Natural killer cell treated with Interleukin-12 subunit alpha and Interleukin-12 subunit beta and Interleukin-15 and Interleukin-18, amount 100 ng/mL, for 72 hours (primary cell): ENCODE results near the gene SERINC5. TPM values are rescaled to one million over a fixed set of nuclear protein-coding genes. Genes with fewer than 3 reads are reported as not detected.

Experiments used
- ATAC-seq, 2 donors: fragments of 150-1000 bp; cut with Tn5 transposase in 1 of 2; sonication (Bioruptor Pico), chemical (Tn5 transposase) in 1 of 2; 2 replicates each; pipeline ENCODE4 v1.10.0; 2021
- DNase-seq: peaks from one replicate; pipeline ENCODE4 v3.0.0; 2022; ENCODE audit warnings: low spot score
- H3K27ac Mint-ChIP-seq, 2 donors: 1 replicate in 1 of 2; 2 replicates in 1 of 2; pipeline ENCODE4 v1.8.0; 2022; ENCODE audit warnings: mixed read lengths in 2 of 2, mild to moderate bottlenecking in 1 of 2, moderate library complexity in 1 of 2
- H3K27me3 Mint-ChIP-seq, 2 donors: 1 replicate in 1 of 2; 2 replicates in 1 of 2; pipeline ENCODE4 v1.8.0; 2022; ENCODE audit warnings: mixed read lengths in 2 of 2
- H3K36me3 Mint-ChIP-seq: one replicate; pipeline ENCODE4 v1.8.0; 2022; ENCODE audit warnings: mixed read lengths
- H3K4me1 Mint-ChIP-seq, 2 donors: 1 replicate in 1 of 2; 2 replicates in 1 of 2; pipeline ENCODE4 v1.8.0; 2022; ENCODE audit warnings: low read depth in 2 of 2, mixed read lengths in 2 of 2, mild to moderate bottlenecking in 1 of 2
- H3K4me3 Mint-ChIP-seq: one replicate; pipeline ENCODE4 v1.8.0; 2022; ENCODE audit warnings: mixed read lengths
- H3K9me3 Mint-ChIP-seq: 2 replicates; pipeline ENCODE4 v1.8.0; 2022; ENCODE audit warnings: mixed read lengths
- total RNA-seq, 2 donors: library from RNA; stranded (reverse); gene quantifications; one replicate each; pipeline ENCODE4 v1.2.3, GENCODE V29; 2022

Gene SERINC5
- total RNA-seq, 2 donors from 2014 or later: 6.4 to 7.4 TPM

DNA sequence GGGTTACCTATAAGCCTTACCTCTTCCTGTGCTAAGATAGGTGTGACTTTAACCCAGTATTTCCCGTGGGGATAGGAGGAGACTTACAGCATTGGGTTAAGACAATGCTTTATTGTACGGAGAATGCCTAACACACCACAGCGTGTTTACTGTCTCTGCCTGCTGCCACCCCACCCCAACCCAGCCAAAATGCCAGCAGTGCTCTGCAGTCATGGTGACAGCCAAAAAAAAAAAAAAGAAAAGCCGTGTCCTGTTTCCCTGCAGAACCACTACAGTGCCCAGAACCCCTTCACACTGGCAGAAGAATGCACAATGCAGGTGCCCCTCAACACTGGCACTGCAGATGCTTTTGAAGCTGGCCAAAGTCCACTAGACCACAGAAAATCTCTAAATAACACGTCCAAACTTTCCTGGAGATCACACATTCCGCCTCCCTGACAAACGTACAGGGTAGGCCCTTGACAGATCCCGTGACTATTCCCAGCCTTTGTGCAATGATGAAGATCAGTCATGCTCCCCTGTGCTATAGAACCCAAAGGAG is 102.2 kb downstream of the SERINC5 start:
- no peak overlapping the region for H3K4me3 Mint-ChIP-seq
- H3K4me1 Mint-ChIP-seq: no peaks in the 10 kb centered on the region
- DNase-seq (no peak), ATAC-seq (no peak)
- no peaks in the 10 kb centered on the region for H3K9me3 Mint-ChIP-seq
- H3K27ac Mint-ChIP-seq: no peak overlapping the region
- H3K27me3 Mint-ChIP-seq: no peaks in the 10 kb centered on the region
- H3K36me3 Mint-ChIP-seq: no peaks in the 10 kb centered on the region

GRCh38 chr5:80152778-80153177 is 103.1 kb downstream of the SERINC5 start:
- no peak for ATAC-seq
- no peaks in the 10 kb centered on the region for H3K36me3 Mint-ChIP-seq
- no peak for DNase-seq
- no peak overlapping the region for H3K4me3 Mint-ChIP-seq
- no peaks in the 10 kb centered on the region for H3K9me3 Mint-ChIP-seq
- no peaks in the 10 kb centered on the region for H3K4me1 Mint-ChIP-seq
- H3K27ac Mint-ChIP-seq: no peak overlapping the region
- no peaks in the 10 kb centered on the region for H3K27me3 Mint-ChIP-seq

- H3K4me3 Mint-ChIP-seq: no peak overlapping the region
- ATAC-seq: no peak
- no peak overlapping the region for H3K27ac Mint-ChIP-seq
Observed at GRCh38 chr5:80151890-80152289, 104.0 kb downstream of the SERINC5 start.

DNA sequence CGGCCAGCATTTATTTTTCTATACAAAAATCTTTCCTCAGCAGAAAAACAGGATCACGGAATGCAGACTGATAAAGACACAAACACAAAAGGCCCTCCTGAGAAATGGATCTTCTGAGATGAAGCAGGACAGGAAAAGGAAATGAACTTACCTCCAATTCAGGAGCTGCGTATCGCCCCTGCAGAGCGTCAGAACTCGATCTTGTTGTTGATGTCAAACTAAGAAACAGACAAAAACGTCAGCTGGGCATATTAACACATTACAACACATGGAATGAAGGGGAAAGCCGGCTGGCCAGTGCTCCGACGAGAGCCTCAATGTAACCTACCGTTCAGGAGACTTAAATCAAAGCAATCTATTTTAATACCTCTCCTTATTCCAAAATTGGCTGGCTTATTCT is 105.1 kb downstream of the SERINC5 start:
- H3K36me3 Mint-ChIP-seq: no peaks in the 10 kb centered on the region
- no peaks in the 10 kb centered on the region for H3K27me3 Mint-ChIP-seq
- H3K9me3 Mint-ChIP-seq: no peaks in the 10 kb centered on the region
- DNase-seq: no peak
- H3K27ac Mint-ChIP-seq: no peak overlapping the region
- H3K4me3 Mint-ChIP-seq: no peak overlapping the region
- no peaks in the 10 kb centered on the region for H3K4me1 Mint-ChIP-seq
- no peak for ATAC-seq

More at GRCh38 chr5:80151890-80152289, 104.0 kb downstream of the SERINC5 start:
- no peak for DNase-seq
- H3K36me3 Mint-ChIP-seq: no peaks in the 10 kb centered on the region
- H3K4me1 Mint-ChIP-seq: no peaks in the 10 kb centered on the region
- no peaks in the 10 kb centered on the region for H3K9me3 Mint-ChIP-seq
- no peaks in the 10 kb centered on the region for H3K27me3 Mint-ChIP-seq

DNA sequence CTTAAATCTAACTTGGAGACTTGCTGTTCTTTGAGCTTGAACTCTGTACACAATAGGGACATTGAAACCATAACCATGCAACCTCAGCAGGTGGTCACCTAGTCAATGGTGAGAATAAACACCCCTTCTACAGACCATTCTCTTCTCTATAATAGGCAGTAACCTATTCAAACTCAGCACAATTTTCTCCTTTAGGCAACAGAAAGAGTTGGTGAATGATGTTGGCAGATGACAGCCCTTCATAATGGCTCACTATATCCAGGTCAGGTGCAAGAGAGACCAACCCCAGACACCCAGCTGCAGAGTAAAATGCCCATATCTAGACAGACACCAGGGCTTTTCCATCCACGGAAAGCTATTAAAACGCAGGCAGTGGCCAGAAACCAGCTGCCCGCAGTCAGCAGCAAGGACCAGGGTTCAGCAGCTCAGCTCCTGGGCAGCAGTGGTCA is 106.7 kb downstream of the SERINC5 start:
- no peak overlapping the region for H3K27ac Mint-ChIP-seq

GRCh38 chr5:80147119-80147815 is 108.6 kb downstream of the SERINC5 start:
- H3K4me3 Mint-ChIP-seq: no peak overlapping the region
- H3K9me3 Mint-ChIP-seq: no peaks in the 10 kb centered on the region
- no peak for ATAC-seq
- no peak overlapping the region for H3K27ac Mint-ChIP-seq
- H3K4me1 Mint-ChIP-seq: peaks cover 0 to 3% of the 10 kb centered on the region in 2 donors
- no peak for DNase-seq
- peaks cover 5% of the 10 kb centered on the region for H3K36me3 Mint-ChIP-seq
- no peaks in the 10 kb centered on the region for H3K27me3 Mint-ChIP-seq

More for the DNA sequence above, 106.7 kb downstream of the SERINC5 start:
- Mint-ChIP-seq H3K27me3 (no peaks in the 10 kb centered on the region), H3K36me3 (peaks cover 3% of the 10 kb centered on the region), H3K9me3 (no peaks in the 10 kb centered on the region), H3K4me1 (no peaks in the 10 kb centered on the region), H3K4me3 (no peak overlapping the region)
- no peak for ATAC-seq
- DNase-seq: no peak

- Mint-ChIP-seq H3K36me3 (peaks cover 5% of the 10 kb centered on the region), H3K27me3 (no peaks in the 10 kb centered on the region), H3K4me3 (no peak overlapping the region), H3K9me3 (no peaks in the 10 kb centered on the region), H3K4me1 (peaks cover 0 to 3% of the 10 kb centered on the region in 2 donors), H3K27ac (no peak overlapping the region)
- DNase-seq: no peak
- no peak for ATAC-seq
Observed at GRCh38 chr5:80146046-80146445, 109.8 kb downstream of the SERINC5 start.

- Mint-ChIP-seq H3K4me1 (peaks cover 0 to 3% of the 10 kb centered on the region in 2 donors), H3K36me3 (peaks cover 5% of the 10 kb centered on the region), H3K9me3 (no peaks in the 10 kb centered on the region), H3K27ac (no peak overlapping the region), H3K4me3 (no peak overlapping the region), H3K27me3 (no peaks in the 10 kb centered on the region)
- no peak for DNase-seq
- no peak for ATAC-seq
Observed at GRCh38 chr5:80143491-80143890, 112.4 kb downstream of the SERINC5 start.

GRCh38 chr5:80142996-80143395 is 112.9 kb downstream of the SERINC5 start:
- no peaks in the 10 kb centered on the region for H3K27me3 Mint-ChIP-seq
- H3K9me3 Mint-ChIP-seq: no peaks in the 10 kb centered on the region
- peak overlapping the region in 1 of 2 donors; percentile 30 for H3K27ac Mint-ChIP-seq
- peaks cover 5% of the 10 kb centered on the region for H3K36me3 Mint-ChIP-seq
- H3K4me3 Mint-ChIP-seq: no peak overlapping the region
- no peak for ATAC-seq
- no peak for DNase-seq
- peaks cover 0 to 3% of the 10 kb centered on the region in 2 donors for H3K4me1 Mint-ChIP-seq

DNA sequence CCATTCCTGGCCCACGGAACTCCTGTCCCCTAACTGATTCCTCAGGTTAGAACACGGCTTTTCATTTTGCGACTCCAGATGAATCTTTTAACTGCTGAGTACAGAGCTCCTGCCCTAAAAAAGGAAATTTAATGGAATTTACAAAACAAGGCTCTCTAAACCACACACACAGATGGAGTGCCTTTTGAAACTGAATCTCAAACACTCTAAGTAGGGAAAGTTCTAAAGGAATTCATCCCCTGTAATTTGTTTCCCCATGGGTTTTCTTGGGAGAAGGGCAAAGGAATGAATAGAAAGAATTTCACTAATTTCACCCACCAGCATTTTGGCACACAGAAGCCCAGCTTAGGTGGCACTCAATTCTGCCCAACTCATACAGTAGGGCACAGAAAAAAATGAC is 114.2 kb downstream of the SERINC5 start:
- ATAC-seq (no peak), DNase-seq (no peak)
- peaks cover under 1 to 3% of the 10 kb centered on the region in 2 donors for H3K4me1 Mint-ChIP-seq
- peaks cover 5% of the 10 kb centered on the region for H3K36me3 Mint-ChIP-seq
- no peaks in the 10 kb centered on the region for H3K9me3 Mint-ChIP-seq
- H3K4me3 Mint-ChIP-seq: no peak overlapping the region
- H3K27ac Mint-ChIP-seq: no peak overlapping the region
- no peaks in the 10 kb centered on the region for H3K27me3 Mint-ChIP-seq

GRCh38 chr5:80141147-80141671 is 114.6 kb downstream of the SERINC5 start:
- H3K9me3 Mint-ChIP-seq: no peaks in the 10 kb centered on the region
- no peaks in the 10 kb centered on the region for H3K27me3 Mint-ChIP-seq
- no peak overlapping the region for H3K27ac Mint-ChIP-seq
- peaks cover 5% of the 10 kb centered on the region in 2 donors for H3K4me1 Mint-ChIP-seq
- no peak for ATAC-seq
- DNase-seq: no peak
- no peak overlapping the region for H3K4me3 Mint-ChIP-seq
- H3K36me3 Mint-ChIP-seq: peaks cover 5% of the 10 kb centered on the region

GRCh38 chr5:80140496-80140895 is 115.4 kb downstream of the SERINC5 start:
- no peak for DNase-seq
- Mint-ChIP-seq H3K27me3 (no peaks in the 10 kb centered on the region), H3K27ac (no peak overlapping the region), H3K4me3 (no peak overlapping the region), H3K4me1 (peaks cover 12% of the 10 kb centered on the region in 2 donors), H3K9me3 (no peaks in the 10 kb centered on the region), H3K36me3 (peaks cover 5% of the 10 kb centered on the region)
- no peak for ATAC-seq

GRCh38 chr5:80139466-80139972 is 116.3 kb downstream of the SERINC5 start:
- no peaks in the 10 kb centered on the region for H3K27me3 Mint-ChIP-seq
- DNase-seq (no peak), ATAC-seq (no peak)
- H3K27ac Mint-ChIP-seq: no peak overlapping the region
- peaks cover 5% of the 10 kb centered on the region for H3K36me3 Mint-ChIP-seq
- no peaks in the 10 kb centered on the region for H3K9me3 Mint-ChIP-seq
- peaks cover 15 to 17% of the 10 kb centered on the region in 2 donors for H3K4me1 Mint-ChIP-seq
- H3K4me3 Mint-ChIP-seq: no peak overlapping the region

- no peaks in the 10 kb centered on the region for H3K36me3 Mint-ChIP-seq
- no peak overlapping the region for H3K4me3 Mint-ChIP-seq
- ATAC-seq (no peak), DNase-seq (no peak)
- H3K27ac Mint-ChIP-seq: no peak overlapping the region
- no peaks in the 10 kb centered on the region for H3K27me3 Mint-ChIP-seq
- H3K4me1 Mint-ChIP-seq: peaks cover 15 to 17% of the 10 kb centered on the region in 2 donors
- H3K9me3 Mint-ChIP-seq: no peaks in the 10 kb centered on the region
Observed at GRCh38 chr5:80138486-80138885, 117.4 kb downstream of the SERINC5 start.
